ENCODE results near the gene FNDC1.
"Not testable (repeated sequence)": the region's sequence is repeated elsewhere in the genome, so short reads cannot be mapped to it uniquely, and the experiment has no call there.

FNDC1 gene

GRCh38 chr6:159169193-159169555, at the start of gene FNDC1:
FNDC1 (plus strand) TSS chr6:159169400; CDS start chr6:159169597, 197 bp downstream.
- DNase-seq (ENCODE audit: low spot score), result no peak

DNA sequence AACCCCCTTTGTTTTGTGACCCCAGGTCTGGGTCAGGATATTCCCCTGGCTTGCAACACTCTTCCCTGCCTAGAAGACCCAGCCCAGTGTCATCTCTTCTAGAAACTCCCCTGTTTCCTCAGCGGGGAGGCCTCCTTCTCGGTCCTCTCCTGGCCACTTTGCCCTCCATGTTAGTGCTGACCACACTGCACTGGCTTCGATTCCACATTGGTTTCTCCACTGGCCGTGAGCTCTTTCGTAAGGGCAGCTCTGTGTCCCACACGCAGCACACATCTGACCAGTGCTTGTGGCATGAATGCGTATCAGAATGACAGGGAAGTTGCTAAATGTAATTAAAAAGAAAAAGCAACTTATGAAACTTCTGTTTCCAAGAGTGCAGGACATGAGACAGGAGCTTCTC, 49.4 kb upstream of the FNDC1 start:
- DNase-seq (ENCODE audit: low spot score), result no peak

DNA sequence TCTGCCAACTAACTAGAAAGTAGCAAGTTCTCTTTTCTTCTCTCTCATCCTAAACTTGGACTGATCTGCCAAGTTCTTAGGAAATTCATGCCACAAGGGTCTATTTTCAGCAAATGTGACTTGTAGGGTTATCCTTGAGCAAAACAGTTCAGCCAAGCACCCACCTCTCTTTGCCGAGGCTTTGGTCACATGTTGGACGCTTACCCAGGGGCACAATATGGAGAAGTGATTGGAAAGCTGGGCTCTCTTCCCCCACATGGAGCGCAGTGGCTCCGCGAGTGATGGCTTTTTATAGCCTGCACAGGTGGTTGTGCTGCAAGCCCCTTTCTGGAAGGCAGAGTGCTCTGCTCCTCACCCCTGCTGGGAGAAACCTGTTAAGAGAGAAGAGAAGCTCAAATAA, 47.7 kb upstream of the FNDC1 start:
- peak; percentile 51 for DNase-seq (ENCODE audit: low spot score)

- no peak for DNase-seq (ENCODE audit: low spot score)
Measured at GRCh38 chr6:159122453-159122852, 46.7 kb upstream of the FNDC1 start.

DNA sequence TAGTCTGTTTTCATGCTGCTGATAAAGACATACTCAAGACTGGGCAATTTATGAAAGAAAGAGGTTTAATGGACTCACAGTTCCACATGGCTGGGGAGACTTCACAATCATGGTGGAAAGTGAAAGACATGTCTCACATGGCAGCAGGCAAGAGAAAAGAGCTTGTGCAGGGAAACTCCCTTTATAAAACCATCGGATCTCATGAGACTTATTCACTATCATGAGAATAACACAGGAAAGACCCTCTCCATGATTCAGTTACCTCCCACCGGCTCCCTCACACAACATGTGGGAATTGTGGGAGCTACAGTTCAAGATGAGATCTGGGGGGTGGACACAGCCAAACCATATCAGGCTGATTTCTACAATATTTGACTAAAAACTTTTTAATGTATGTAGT, 45.4 kb upstream of the FNDC1 start:
- DNase-seq (ENCODE audit: low spot score), result not testable (repeated sequence)

DNA sequence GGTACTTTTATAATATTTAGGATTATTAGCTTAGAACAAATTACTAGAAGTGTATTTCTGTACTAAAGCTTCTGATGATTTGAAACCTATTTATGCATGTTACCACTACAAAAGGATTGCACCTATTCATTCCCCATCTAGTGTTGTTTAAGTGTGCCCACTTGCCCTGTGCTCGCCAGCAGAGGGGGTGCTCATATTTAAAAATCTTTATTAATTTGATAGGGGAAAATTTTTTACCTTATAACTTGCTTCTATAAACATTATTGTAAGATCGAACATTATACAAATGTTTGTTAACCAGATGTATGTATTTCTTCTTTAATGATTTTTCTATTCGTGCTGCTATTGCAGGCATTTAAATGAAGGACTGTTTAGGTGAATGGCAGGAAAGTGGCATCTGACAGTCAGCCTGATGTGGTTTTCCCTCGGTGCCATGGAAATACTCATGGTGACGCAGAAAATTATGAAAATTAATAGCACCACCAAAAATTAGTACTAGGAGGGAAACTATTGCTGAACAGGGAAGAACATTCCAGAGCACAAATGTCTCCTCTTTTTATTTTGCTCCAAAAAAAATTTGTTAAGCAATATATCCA, 44.1 kb upstream of the FNDC1 start:
- peak; percentile 33 for DNase-seq (ENCODE audit: low spot score)

DNA sequence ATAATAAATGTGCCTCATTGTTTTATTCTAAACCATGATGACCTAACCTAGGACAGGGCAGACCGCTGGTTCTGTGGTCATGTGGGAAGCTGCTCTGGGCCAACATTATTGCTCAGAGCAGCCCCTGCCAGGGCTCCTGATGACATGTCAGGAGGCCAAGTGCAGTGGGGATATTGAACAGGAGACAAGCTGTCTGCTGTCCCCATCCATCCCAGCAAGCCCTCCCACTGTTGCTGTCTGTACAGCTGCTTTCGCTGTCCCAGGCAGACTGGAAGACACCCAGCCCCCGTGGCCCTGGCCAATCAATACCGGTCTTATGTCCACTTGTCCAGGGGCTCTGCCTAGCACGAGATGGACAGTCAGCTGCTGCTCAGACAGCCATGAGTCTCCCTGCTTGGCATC, 43.2 kb upstream of the FNDC1 start:
- peak; percentile 96 for DNase-seq (ENCODE audit: low spot score)

GRCh38 chr6:159126590-159126989, 42.6 kb upstream of the FNDC1 start:
- DNase-seq (ENCODE audit: low spot score), result peak; percentile 62

- no peak for DNase-seq (ENCODE audit: low spot score)
Measured at GRCh38 chr6:159127701-159128100, 41.5 kb upstream of the FNDC1 start.

DNA sequence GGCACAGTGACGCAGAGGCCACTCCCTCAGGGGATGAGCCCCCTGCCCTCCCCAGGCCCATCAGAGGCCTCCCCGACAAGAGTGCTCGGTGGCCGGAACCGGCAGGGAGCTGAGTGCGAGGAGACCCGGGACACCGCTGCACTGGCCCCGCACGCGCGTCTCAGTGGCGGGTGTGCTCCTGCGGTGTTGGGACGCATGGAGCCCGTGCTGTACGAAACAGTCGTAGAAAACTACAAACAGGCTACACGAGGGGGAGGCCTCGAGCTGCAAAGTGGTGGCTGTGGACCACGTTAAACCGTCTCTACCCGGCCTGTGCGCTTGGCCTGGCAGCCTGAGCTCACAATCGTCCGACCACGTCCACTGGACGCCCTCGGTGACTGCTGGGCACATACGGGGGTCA, 40.2 kb upstream of the FNDC1 start:
- no peak for DNase-seq (ENCODE audit: low spot score)

- DNase-seq (ENCODE audit: low spot score), result no peak
Measured at GRCh38 chr6:159130846-159131245, 38.4 kb upstream of the FNDC1 start.

DNA sequence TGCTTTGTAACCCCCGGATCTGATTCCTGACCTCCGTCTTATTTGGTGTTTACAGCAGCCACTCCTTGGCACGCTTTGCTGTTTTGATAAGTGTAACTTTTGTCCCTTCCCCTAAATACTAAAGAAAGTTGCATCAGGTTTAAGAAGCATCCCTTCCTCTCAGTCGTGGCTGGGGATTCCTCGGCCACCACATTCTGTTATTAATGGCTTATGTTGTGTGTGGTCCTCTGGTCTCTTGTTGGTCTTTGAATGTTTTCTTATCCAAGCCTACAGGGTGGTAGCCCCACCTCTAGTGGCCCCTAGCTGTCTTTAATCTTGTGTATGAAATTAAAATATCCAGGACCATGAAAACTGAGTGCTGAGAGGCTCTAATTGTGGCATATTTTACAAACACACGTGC, 37.5 kb upstream of the FNDC1 start:
- no peak for DNase-seq (ENCODE audit: low spot score)

GRCh38 chr6:159132664-159133063, 36.5 kb upstream of the FNDC1 start:
- no peak for DNase-seq (ENCODE audit: low spot score)

DNA sequence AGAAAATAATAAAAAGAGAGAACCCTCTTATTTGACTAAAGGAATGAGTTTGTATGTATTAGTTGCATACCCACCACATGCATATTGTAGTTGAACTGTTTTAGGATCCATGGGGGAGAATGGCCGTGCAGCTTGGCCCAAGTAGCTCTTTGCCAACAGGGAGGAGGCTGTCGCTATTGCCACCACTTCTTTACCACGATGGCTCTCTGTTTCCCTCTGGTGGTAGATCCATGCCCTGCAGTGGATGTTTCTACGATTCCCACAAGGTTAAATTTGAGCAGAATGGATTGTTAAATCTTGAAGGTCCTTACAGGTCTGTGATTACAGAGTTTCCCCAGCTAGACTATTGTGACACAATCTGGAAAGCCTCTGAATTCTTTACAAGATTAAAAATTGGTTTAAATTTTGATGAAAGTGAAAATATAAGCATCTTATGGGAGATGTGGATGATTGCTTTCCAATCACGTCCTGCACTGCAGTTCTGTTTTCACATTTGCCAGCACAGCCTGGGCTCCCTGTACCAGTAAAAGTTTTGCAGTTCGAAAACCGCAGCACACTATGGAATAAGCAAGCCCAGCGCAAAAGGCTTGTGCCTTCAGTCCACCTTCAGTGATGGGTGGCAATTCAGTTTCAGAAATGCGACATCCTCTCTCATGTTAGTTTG, 34.4 kb upstream of the FNDC1 start:
- peak; percentile 77 for DNase-seq (ENCODE audit: low spot score)

- no peak for DNase-seq (ENCODE audit: low spot score)
Measured at GRCh38 chr6:159137676-159138075, 31.5 kb upstream of the FNDC1 start.

GRCh38 chr6:159142531-159142930, 26.7 kb upstream of the FNDC1 start:
- DNase-seq (ENCODE audit: low spot score), result no peak

GRCh38 chr6:159148641-159149040, 20.6 kb upstream of the FNDC1 start:
- DNase-seq (ENCODE audit: low spot score), result no peak

GRCh38 chr6:159149641-159150040, 19.6 kb upstream of the FNDC1 start:
- DNase-seq (ENCODE audit: low spot score), result no peak

GRCh38 chr6:159151266-159151855, 17.8 kb upstream of the FNDC1 start:
- DNase-seq (ENCODE audit: low spot score), result peak; percentile 18

DNA sequence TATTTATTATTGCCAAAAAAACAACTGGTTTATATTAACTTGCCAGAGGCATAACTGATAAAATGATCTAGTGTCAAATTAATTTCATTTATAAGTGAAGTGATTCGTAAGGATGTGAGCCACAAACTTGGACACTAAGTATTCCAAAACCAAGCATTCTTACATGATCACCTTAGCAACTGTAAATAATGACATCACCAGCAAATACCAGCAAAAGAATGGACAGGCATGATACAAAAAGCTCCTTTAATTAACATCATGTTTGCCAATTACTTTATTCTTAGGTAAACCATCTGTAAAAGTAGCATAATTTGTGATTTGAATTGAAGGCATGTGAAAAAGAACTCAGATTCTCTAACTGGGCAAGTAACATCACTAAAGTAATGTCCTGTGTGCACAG, 17.2 kb upstream of the FNDC1 start:
- DNase-seq (ENCODE audit: low spot score), result no peak

- DNase-seq (ENCODE audit: low spot score), result no peak
Measured at GRCh38 chr6:159152782-159153181, 16.4 kb upstream of the FNDC1 start.

DNA sequence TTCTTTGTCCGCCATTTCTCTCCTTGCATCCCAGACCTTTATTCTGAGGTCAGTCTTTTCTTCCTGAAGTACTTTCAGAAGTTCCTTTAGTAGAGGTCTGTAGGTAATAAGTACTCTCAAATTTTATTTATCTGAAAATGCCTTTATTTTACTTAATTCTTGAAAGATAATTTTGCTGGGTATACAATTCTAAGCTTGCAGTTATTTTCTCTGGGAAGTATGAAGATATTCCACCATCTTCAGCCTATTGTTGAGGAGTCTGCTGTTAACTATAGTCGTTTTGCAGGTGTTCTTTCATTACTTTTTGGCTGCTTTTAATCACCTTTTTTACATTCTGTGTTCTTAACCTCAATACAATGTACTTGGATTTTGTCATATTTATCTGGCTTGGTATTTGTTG, 13.5 kb upstream of the FNDC1 start:
- DNase-seq (ENCODE audit: low spot score), result no peak

DNA sequence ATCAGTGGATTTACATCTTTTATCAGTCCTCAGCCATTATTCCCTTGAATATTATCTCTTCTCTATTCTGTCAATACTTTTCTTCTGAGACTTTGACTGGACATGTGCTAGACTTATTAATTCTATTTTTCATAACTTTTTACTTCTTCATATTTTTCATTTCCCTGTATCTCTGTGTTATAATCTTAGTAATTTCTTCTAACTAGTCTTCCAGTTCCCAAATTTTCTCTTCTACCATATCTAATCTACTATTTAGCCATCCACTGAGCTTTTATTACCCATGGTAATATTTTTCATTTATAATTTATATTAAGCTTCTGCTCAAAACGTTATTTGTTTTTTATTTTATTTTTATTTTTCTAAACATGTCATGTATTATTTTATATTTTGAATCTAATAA, 13.1 kb upstream of the FNDC1 start:
- no peak for DNase-seq (ENCODE audit: low spot score)

- no peak for DNase-seq (ENCODE audit: low spot score)
Measured at GRCh38 chr6:159157431-159157830, 11.8 kb upstream of the FNDC1 start.

Measured in globus pallidus (tissue), 1 donor.